ENCODE results near the gene SIRT2.
A peak's percentile ranks its signal among the peaks of the same experiment; 100 is the strongest.
"Not testable (repeated sequence)": the region's sequence is repeated elsewhere in the genome, so short reads cannot be mapped to it uniquely, and the experiment has no call there.

The SIRT2 gene

GRCh38 chr19:38869160-38869835 lies 30.1 kb downstream of the SIRT2 start:
- no peak for DNase-seq (ENCODE audit: low read depth, low spot score)

- DNase-seq (ENCODE audit: low read depth, low spot score), result no peak
These were observed 30.9 kb downstream of the SIRT2 start for GRCh38 chr19:38868551-38868950.

GRCh38 chr19:38867171-38867780 lies 32.1 kb downstream of the SIRT2 start:
- no peak for DNase-seq (ENCODE audit: low read depth, low spot score)

GRCh38 chr19:38862321-38863059 lies 36.9 kb downstream of the SIRT2 start:
- peak; percentile 43 for DNase-seq (ENCODE audit: low read depth, low spot score)

- DNase-seq (ENCODE audit: low read depth, low spot score), result no peak
These were observed 38.0 kb downstream of the SIRT2 start for GRCh38 chr19:38861368-38861767.

GRCh38 chr19:38859631-38860204 lies 39.7 kb downstream of the SIRT2 start:
- DNase-seq (ENCODE audit: low read depth, low spot score), result not testable (repeated sequence)

- no peak for DNase-seq (ENCODE audit: low read depth, low spot score)
These were observed 42.6 kb downstream of the SIRT2 start for GRCh38 chr19:38856813-38857212.

GRCh38 chr19:38855751-38856150 lies 43.7 kb downstream of the SIRT2 start:
- DNase-seq (ENCODE audit: low read depth, low spot score), result not testable (repeated sequence)

- DNase-seq (ENCODE audit: low read depth, low spot score), result not testable (repeated sequence)
These were observed 44.5 kb downstream of the SIRT2 start for GRCh38 chr19:38854961-38855360.

GRCh38 chr19:38853214-38853613 lies 46.2 kb downstream of the SIRT2 start:
- no peak for DNase-seq (ENCODE audit: low read depth, low spot score)

- DNase-seq (ENCODE audit: low read depth, low spot score), result peak; percentile 60
These were observed 47.0 kb downstream of the SIRT2 start for GRCh38 chr19:38852231-38853044.

- DNase-seq (ENCODE audit: low read depth, low spot score), result peak; percentile 98
These were observed 47.7 kb downstream of the SIRT2 start for GRCh38 chr19:38851622-38852230.

GRCh38 chr19:38850976-38851621 lies 48.3 kb downstream of the SIRT2 start:
- DNase-seq (ENCODE audit: low read depth, low spot score), result peak; percentile 27

- no peak for DNase-seq (ENCODE audit: low read depth, low spot score)
These were observed 48.9 kb downstream of the SIRT2 start for GRCh38 chr19:38850436-38850975.

GRCh38 chr19:38849860-38850435 lies 49.5 kb downstream of the SIRT2 start, which contains the start of gene HNRNPL:
Gene HNRNPL (minus strand): TSS chr19:38849986. CDS start chr19:38849966, 20 bp downstream.
- DNase-seq (ENCODE audit: low read depth, low spot score), result peak; percentile 100

GRCh38 chr19:38849147-38849859 lies 50.1 kb downstream of the SIRT2 start:
- DNase-seq (ENCODE audit: low read depth, low spot score), result peak; percentile 99

GRCh38 chr19:38848299-38849146 lies 50.9 kb downstream of the SIRT2 start:
- peak; percentile 27 for DNase-seq (ENCODE audit: low read depth, low spot score)

GRCh38 chr19:38846097-38846496 lies 53.3 kb downstream of the SIRT2 start:
- DNase-seq (ENCODE audit: low read depth, low spot score), result no peak
